Mesendoderm (in vitro differentiated cells): ENCODE data around the gene COX7A2.
A peak's percentile ranks its signal among the peaks of the same experiment; 100 is the strongest.

Source experiments
- DNase-seq: peaks from one replicate; pipeline ENCODE4 v3.0.0; 2013
- H2AK5ac ChIP-seq: 2 replicates; pipeline ENCODE4 v1.6.1; 2013; ENCODE audit warnings: low read length, inconsistent platforms
- H2BK120ac ChIP-seq: 2 replicates; pipeline ENCODE4 v1.6.1; 2013; ENCODE audit warnings: low read depth, mild to moderate bottlenecking, low read length, moderate library complexity, mixed read lengths
- H2BK15ac ChIP-seq: replicated peaks from 2 replicates; pipeline ENCODE4 v1.6.1; 2013; ENCODE audit warnings: low read depth, mild to moderate bottlenecking, moderate library complexity
- H2BK5ac ChIP-seq: 2 replicates; pipeline ENCODE4 v1.6.1; 2013; ENCODE audit warnings: low read length, inconsistent platforms
- H3K18ac ChIP-seq: 2 replicates; pipeline ENCODE4 v1.6.1; 2013; ENCODE audit warnings: mild to moderate bottlenecking, low read length, mixed read lengths
- H3K23ac ChIP-seq: one replicate; pipeline ENCODE4 v1.6.1; 2013; ENCODE audit warnings: low read length
- H3K27ac ChIP-seq: 2 replicates; pipeline ENCODE4 v1.5.1; 2013; ENCODE audit warnings: low read depth, mild to moderate bottlenecking, inconsistent platforms, low read length, moderate library complexity
- H3K27me3 ChIP-seq: 2 replicates; pipeline ENCODE4 v1.6.1; 2013; ENCODE audit warnings: low read length, control low read depth, mild to moderate bottlenecking, inconsistent platforms; ENCODE audit not compliant: insufficient read depth, poor library complexity
- H3K36me3 ChIP-seq: 2 replicates; pipeline ENCODE4 v1.6.1; 2013; ENCODE audit warnings: low read length, inconsistent platforms; ENCODE audit not compliant: control insufficient read depth, insufficient read depth
- H3K4ac ChIP-seq: one replicate; pipeline ENCODE4 v1.6.1; 2013; ENCODE audit warnings: low read depth, mild to moderate bottlenecking, low read length, moderate library complexity
- H3K4me1 ChIP-seq: 2 replicates; pipeline ENCODE4 v1.6.1; 2013; ENCODE audit warnings: low read depth, low read length, inconsistent platforms; ENCODE audit not compliant: control insufficient read depth
- H3K4me2 ChIP-seq: 2 replicates; pipeline ENCODE4 v1.6.1; 2013; ENCODE audit warnings: low read length
- H3K4me3 ChIP-seq: 2 replicates; pipeline ENCODE4 v1.5.1; 2013; ENCODE audit warnings: mild to moderate bottlenecking, low read length
- H3K56ac ChIP-seq: one replicate; pipeline ENCODE4 v1.6.1; 2013; ENCODE audit warnings: low read length
- H3K79me1 ChIP-seq: 2 replicates; pipeline ENCODE4 v1.6.1; 2013; ENCODE audit warnings: low read length, inconsistent platforms
- H3K79me2 ChIP-seq: 2 replicates; pipeline ENCODE4 v1.6.1; 2013; ENCODE audit warnings: mild to moderate bottlenecking, low read length; ENCODE audit not compliant: control insufficient read depth, insufficient read depth
- H3K9ac ChIP-seq: 2 replicates; pipeline ENCODE4 v1.6.1; 2013; ENCODE audit warnings: low read length, inconsistent platforms
- H4K5ac ChIP-seq: one replicate; pipeline ENCODE4 v1.6.1; 2013; ENCODE audit warnings: low read length
- H4K8ac ChIP-seq: one replicate; pipeline ENCODE4 v1.6.1; 2013; ENCODE audit warnings: low read depth, mild to moderate bottlenecking, control low read depth, low read length, moderate library complexity
- WGBS: extraction: QIAGEN DNeasy Blood & Tissue Kit; methylation state at CpG from one replicate; pipeline ENCODE4 v1.1.7; 2013; ENCODE audit warnings: low lambda C conversion rate, missing lambda C conversion rate; ENCODE audit not compliant: insufficient coverage; ENCODE audit errors: extremely low coverage; 5-methylcytosine and 5-hydroxymethylcytosine counted together

The COX7A2 gene

GRCh38 chr6:75268121-75268987 lies 24.8 kb upstream of the COX7A2 start:
- H3K27ac ChIP-seq: no peak overlapping the region
- H4K8ac ChIP-seq: no peak overlapping the region
- H3K18ac ChIP-seq: peak overlapping the region; percentile 32
- no peak overlapping the region for H2AK5ac ChIP-seq
- no peaks in the 10 kb centered on the region for H3K36me3 ChIP-seq
- H3K56ac ChIP-seq: no peak overlapping the region
- H3K23ac ChIP-seq: no peak overlapping the region
- no peak overlapping the region for H3K4ac ChIP-seq
- DNase-seq: peak; percentile 89
- H3K4me3 ChIP-seq: no peak overlapping the region
- peaks cover 7% of the 10 kb centered on the region for H3K79me2 ChIP-seq
- no peaks in the 10 kb centered on the region for H3K27me3 ChIP-seq
- H3K4me2 ChIP-seq: no peak overlapping the region
- no peak overlapping the region for H2BK120ac ChIP-seq
- no CpG with 5 or more reads among the region's 5 CpGs for WGBS
- H2BK5ac ChIP-seq: no peak overlapping the region
- no peak overlapping the region for H2BK15ac ChIP-seq
- no peaks in the 10 kb centered on the region for H3K4me1 ChIP-seq
- H3K79me1 ChIP-seq: peaks cover 4% of the 10 kb centered on the region
- H3K9ac ChIP-seq: no peak overlapping the region
- no peak overlapping the region for H4K5ac ChIP-seq

GRCh38 chr6:75267461-75267860 lies 23.9 kb upstream of the COX7A2 start:
- Histone ChIP-seq H3K79me1 (peaks cover 2% of the 10 kb centered on the region), H3K9ac (no peak overlapping the region), H3K4ac (no peak overlapping the region), H2BK5ac (no peak overlapping the region), H4K5ac (no peak overlapping the region), H3K79me2 (peaks cover 4% of the 10 kb centered on the region), H3K27me3 (no peaks in the 10 kb centered on the region), H3K18ac (no peak overlapping the region), H3K4me1 (no peaks in the 10 kb centered on the region), H3K27ac (no peak overlapping the region), H3K4me2 (no peak overlapping the region), H2BK120ac (no peak overlapping the region), H2AK5ac (no peak overlapping the region), H3K4me3 (no peak overlapping the region), H2BK15ac (no peak overlapping the region), H3K56ac (no peak overlapping the region), H3K36me3 (no peaks in the 10 kb centered on the region), H3K23ac (no peak overlapping the region), H4K8ac (no peak overlapping the region)
- DNase-seq: no peak
- whole genome bisulfite sequencing: no CpG with 5 or more reads among the region's 4 CpGs

- H2BK5ac ChIP-seq: no peak overlapping the region
- H3K18ac ChIP-seq: no peak overlapping the region
- H3K9ac ChIP-seq: no peak overlapping the region
- no peak overlapping the region for H3K4me3 ChIP-seq
- no peak overlapping the region for H3K56ac ChIP-seq
- no peak overlapping the region for H3K4ac ChIP-seq
- H2BK120ac ChIP-seq: no peak overlapping the region
- H2AK5ac ChIP-seq: no peak overlapping the region
- peaks cover 4% of the 10 kb centered on the region for H3K79me2 ChIP-seq
- no peak overlapping the region for H4K5ac ChIP-seq
- WGBS: no CpG with 5 or more reads among the region's 2 CpGs
- H3K4me1 ChIP-seq: no peaks in the 10 kb centered on the region
- H3K36me3 ChIP-seq: no peaks in the 10 kb centered on the region
- H3K27me3 ChIP-seq: no peaks in the 10 kb centered on the region
- H3K79me1 ChIP-seq: peaks cover 2% of the 10 kb centered on the region
- no peak overlapping the region for H3K4me2 ChIP-seq
- peak; percentile 56 for DNase-seq
- H3K27ac ChIP-seq: no peak overlapping the region
- H2BK15ac ChIP-seq: no peak overlapping the region
- no peak overlapping the region for H3K23ac ChIP-seq
- no peak overlapping the region for H4K8ac ChIP-seq
Observed at GRCh38 chr6:75266716-75267291, 23.2 kb upstream of the COX7A2 start.

- no peak for DNase-seq
- Histone ChIP-seq H3K18ac (no peak overlapping the region), H3K27ac (no peak overlapping the region), H2BK15ac (no peak overlapping the region), H3K4me3 (no peak overlapping the region), H3K9ac (no peak overlapping the region), H4K8ac (no peak overlapping the region), H4K5ac (no peak overlapping the region), H3K4ac (no peak overlapping the region), H3K79me1 (no peaks in the 10 kb centered on the region), H2BK5ac (no peak overlapping the region), H2AK5ac (no peak overlapping the region), H3K4me1 (no peaks in the 10 kb centered on the region), H3K79me2 (no peaks in the 10 kb centered on the region), H3K4me2 (no peak overlapping the region), H2BK120ac (no peak overlapping the region), H3K36me3 (no peaks in the 10 kb centered on the region), H3K27me3 (no peaks in the 10 kb centered on the region), H3K23ac (no peak overlapping the region), H3K56ac (no peak overlapping the region)
Observed at GRCh38 chr6:75263401-75263750, 19.8 kb upstream of the COX7A2 start.

GRCh38 chr6:75262716-75263400 lies 19.3 kb upstream of the COX7A2 start:
- Histone ChIP-seq H4K5ac (no peak overlapping the region), H3K23ac (no peak overlapping the region), H3K4me2 (no peak overlapping the region), H3K4me1 (no peaks in the 10 kb centered on the region), H3K79me2 (no peaks in the 10 kb centered on the region), H3K79me1 (no peaks in the 10 kb centered on the region), H2BK120ac (no peak overlapping the region), H2BK15ac (no peak overlapping the region), H3K18ac (no peak overlapping the region), H3K36me3 (no peaks in the 10 kb centered on the region), H2BK5ac (no peak overlapping the region), H3K56ac (no peak overlapping the region), H3K27ac (no peak overlapping the region), H3K27me3 (no peaks in the 10 kb centered on the region), H2AK5ac (no peak overlapping the region), H3K4ac (no peak overlapping the region), H4K8ac (no peak overlapping the region), H3K4me3 (no peak overlapping the region), H3K9ac (no peak overlapping the region)
- DNase-seq: no peak
- no CpG with 5 or more reads among the region's 4 CpGs for WGBS
